ENCODE data around the gene ZFHX2.

Gene ZFHX2

GRCh38 chr14:23578560-23579310 is 27.2 kb upstream of the ZFHX2 start, which contains the start of gene JPH4:
Gene JPH4 (minus strand): TSS chr14:23578790. CDS start chr14:23577453, 1,337 bp downstream.
- Mint-ChIP-seq H3K4me1 (ENCODE audit: low read depth) (peaks cover 20% of the 10 kb centered on the region), H3K27ac (no peak within 1 kb of the TSS), H3K4me3 (peak within 1 kb of the TSS; percentile 30), H3K36me3 (no peaks in the 10 kb centered on the region), H3K27me3 (peaks cover 24% of the 10 kb centered on the region), H3K9me3 (ENCODE audit: low read depth) (no peaks in the 10 kb centered on the region)

GRCh38 chr14:23577710-23578392 is 26.3 kb upstream of the ZFHX2 start:
- Mint-ChIP-seq H3K36me3 (no peaks in the 10 kb centered on the region), H3K9me3 (ENCODE audit: low read depth) (no peaks in the 10 kb centered on the region), H3K4me1 (ENCODE audit: low read depth) (peaks cover 20% of the 10 kb centered on the region), H3K27me3 (peaks cover 23% of the 10 kb centered on the region), H3K4me3 (no peak overlapping the region), H3K27ac (no peak overlapping the region)

DNA sequence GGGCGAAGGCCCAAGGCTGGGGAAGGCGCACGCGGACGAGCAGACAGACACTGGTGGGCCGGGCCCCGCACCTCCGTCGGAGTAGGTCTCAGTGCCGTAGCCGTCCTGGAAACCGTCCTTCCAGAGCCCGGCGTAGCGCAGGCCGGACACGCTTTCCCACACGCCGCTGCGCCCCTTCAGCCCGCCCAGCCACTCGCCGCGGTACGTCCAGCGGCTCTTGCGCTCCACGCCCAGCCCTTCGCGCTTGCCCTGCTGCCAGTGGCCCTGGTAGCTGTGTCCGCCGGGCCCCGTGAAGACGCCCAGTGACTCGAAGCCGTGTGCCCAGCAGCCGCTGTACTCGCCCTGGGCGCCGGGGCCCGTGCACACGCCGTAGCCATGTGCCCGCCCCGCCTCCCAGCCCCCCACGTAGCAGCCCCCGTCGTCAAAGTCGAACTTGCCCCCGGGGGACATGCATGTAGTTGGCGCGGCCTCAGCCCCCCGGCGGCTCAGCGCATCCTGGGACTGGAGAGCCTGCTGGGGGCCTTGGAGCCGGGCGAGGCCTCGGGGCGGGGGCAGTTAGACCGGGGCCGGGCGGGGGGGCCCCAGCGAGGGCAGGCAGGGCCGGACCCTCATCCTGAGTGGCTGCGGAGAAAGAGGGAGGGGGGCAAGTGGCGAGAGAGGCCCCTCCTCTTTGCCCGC is 25.6 kb upstream of the ZFHX2 start:
- H3K9me3 Mint-ChIP-seq (ENCODE audit: low read depth), result no peaks in the 10 kb centered on the region
- no peaks in the 10 kb centered on the region for H3K36me3 Mint-ChIP-seq
- no peak overlapping the region for H3K27ac Mint-ChIP-seq
- H3K4me3 Mint-ChIP-seq, result peak overlapping the region; percentile 71
- H3K4me1 Mint-ChIP-seq (ENCODE audit: low read depth), result peaks cover 20% of the 10 kb centered on the region
- H3K27me3 Mint-ChIP-seq, result peaks cover 23% of the 10 kb centered on the region

DNA sequence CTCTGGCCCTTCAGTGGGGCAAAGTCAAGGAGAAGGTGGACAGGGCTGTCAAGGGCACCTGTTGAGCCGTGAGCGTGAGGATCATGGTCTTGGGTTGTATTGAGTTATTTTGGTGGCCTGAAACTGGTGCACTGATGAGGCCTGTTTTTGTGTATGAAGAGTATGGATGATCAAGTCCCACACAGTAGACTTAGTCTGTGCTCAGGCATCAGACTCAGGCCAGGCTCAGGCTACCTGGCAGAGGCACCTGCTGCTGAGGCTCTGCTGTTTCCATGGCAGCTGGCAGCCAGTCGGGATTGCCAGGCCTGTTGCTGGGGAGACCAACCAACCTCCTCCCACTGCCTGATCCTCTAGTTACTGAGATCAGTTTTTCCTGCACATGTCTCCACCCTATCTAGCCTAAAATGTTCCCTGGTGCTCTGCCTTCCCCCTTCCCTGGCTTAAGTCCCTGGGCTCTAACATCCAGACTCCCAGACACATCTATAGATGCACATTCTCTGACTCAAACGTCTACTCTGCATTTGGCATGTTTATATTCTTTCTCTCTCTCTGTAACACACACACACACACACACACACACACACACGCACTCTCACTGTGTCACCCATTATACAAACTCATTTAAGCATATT is 21.9 kb upstream of the ZFHX2 start:
- Mint-ChIP-seq H3K27ac (no peak overlapping the region), H3K36me3 (no peaks in the 10 kb centered on the region), H3K27me3 (peaks cover 17% of the 10 kb centered on the region), H3K4me1 (ENCODE audit: low read depth) (peaks cover 23% of the 10 kb centered on the region), H3K4me3 (no peak overlapping the region), H3K9me3 (ENCODE audit: low read depth) (no peaks in the 10 kb centered on the region)

DNA sequence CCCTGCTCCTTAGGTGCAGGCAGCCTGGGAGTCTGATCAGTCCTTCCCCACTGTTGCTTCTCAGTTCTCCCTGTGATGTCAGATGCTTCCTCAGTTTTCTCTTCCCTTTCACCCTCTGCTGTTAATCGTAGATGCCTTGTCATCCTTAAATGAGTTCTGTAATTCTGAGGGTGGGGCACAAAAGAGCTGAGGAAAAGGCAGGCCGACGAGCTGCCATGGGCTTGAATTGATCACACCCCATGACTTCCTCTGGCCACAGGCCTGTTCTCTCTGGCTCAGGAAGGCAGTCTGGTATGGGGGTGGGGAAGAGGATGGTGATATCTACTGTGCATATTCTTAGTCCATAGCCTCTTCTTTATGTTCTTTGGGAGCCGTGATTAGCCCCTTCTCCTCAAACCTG is 21.3 kb upstream of the ZFHX2 start:
- Mint-ChIP-seq H3K27me3 (peaks cover 16% of the 10 kb centered on the region), H3K4me1 (ENCODE audit: low read depth) (peaks cover 25% of the 10 kb centered on the region), H3K36me3 (no peaks in the 10 kb centered on the region), H3K4me3 (no peak overlapping the region), H3K9me3 (ENCODE audit: low read depth) (no peaks in the 10 kb centered on the region), H3K27ac (no peak overlapping the region)

GRCh38 chr14:23572524-23572828 is 20.9 kb upstream of the ZFHX2 start:
- H3K27me3 Mint-ChIP-seq, result peaks cover 16% of the 10 kb centered on the region
- peaks cover 29% of the 10 kb centered on the region for H3K4me1 Mint-ChIP-seq (ENCODE audit: low read depth)
- no peak overlapping the region for H3K27ac Mint-ChIP-seq
- H3K36me3 Mint-ChIP-seq, result no peaks in the 10 kb centered on the region
- H3K9me3 Mint-ChIP-seq (ENCODE audit: low read depth), result no peaks in the 10 kb centered on the region
- no peak overlapping the region for H3K4me3 Mint-ChIP-seq

- H3K27me3 Mint-ChIP-seq, result peaks cover 16% of the 10 kb centered on the region
- no peaks in the 10 kb centered on the region for H3K9me3 Mint-ChIP-seq (ENCODE audit: low read depth)
- H3K4me3 Mint-ChIP-seq, result no peak overlapping the region
- no peaks in the 10 kb centered on the region for H3K36me3 Mint-ChIP-seq
- peaks cover 31% of the 10 kb centered on the region for H3K4me1 Mint-ChIP-seq (ENCODE audit: low read depth)
- H3K27ac Mint-ChIP-seq, result no peak overlapping the region
Observed at GRCh38 chr14:23571701-23572523, 20.3 kb upstream of the ZFHX2 start.

DNA sequence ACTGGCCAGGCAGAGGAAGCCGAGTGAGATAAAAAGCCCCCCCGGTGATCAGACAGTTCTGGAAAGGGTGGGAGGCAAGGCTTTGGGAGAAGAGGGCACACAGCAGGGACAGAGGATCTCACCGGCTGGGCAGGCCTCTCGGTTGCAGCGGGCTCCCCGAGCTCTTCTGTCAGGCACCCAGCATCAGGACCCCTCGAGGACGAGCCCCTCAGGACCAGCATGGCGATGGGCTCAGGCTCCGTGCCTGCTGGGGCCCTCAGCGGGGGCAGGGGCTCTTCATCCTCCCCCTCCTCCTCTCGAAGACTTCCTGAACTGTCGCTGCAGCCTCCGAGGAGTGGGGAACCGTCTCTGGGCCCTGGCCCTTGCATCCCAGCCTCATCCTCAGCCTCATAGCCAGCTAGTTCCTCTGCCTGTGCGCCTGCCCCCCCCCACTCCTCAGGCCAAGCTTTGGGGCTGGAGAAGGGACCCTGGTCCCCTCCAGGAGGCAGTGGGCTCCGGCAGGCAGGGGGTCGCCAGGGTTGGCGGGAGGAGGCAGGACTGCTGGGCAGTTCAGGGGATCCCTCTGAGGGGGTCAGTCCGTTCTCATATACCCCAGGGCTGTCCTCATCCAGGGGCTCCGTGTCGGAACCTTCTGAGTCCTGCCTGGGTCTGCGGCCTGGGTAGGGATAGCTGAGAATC is 19.4 kb upstream of the ZFHX2 start:
- peaks cover 30% of the 10 kb centered on the region for H3K4me1 Mint-ChIP-seq (ENCODE audit: low read depth)
- H3K36me3 Mint-ChIP-seq, result no peaks in the 10 kb centered on the region
- no peak overlapping the region for H3K27ac Mint-ChIP-seq
- H3K9me3 Mint-ChIP-seq (ENCODE audit: low read depth), result no peaks in the 10 kb centered on the region
- H3K4me3 Mint-ChIP-seq, result no peak overlapping the region
- H3K27me3 Mint-ChIP-seq, result peaks cover 9% of the 10 kb centered on the region

- peak overlapping the region; percentile 58 for H3K27ac Mint-ChIP-seq
- H3K4me1 Mint-ChIP-seq (ENCODE audit: low read depth), result peaks cover 25% of the 10 kb centered on the region
- peak overlapping the region; percentile 9 for H3K4me3 Mint-ChIP-seq
Observed at GRCh38 chr14:23569443-23570151, 18.0 kb upstream of the ZFHX2 start.

GRCh38 chr14:23568600-23569331 is 17.2 kb upstream of the ZFHX2 start:
- Mint-ChIP-seq H3K9me3 (ENCODE audit: low read depth) (no peaks in the 10 kb centered on the region), H3K4me3 (peak overlapping the region; percentile 99), H3K36me3 (peaks cover 4% of the 10 kb centered on the region), H3K27ac (peak overlapping the region; percentile 58), H3K4me1 (ENCODE audit: low read depth) (peaks cover 30% of the 10 kb centered on the region), H3K27me3 (peaks cover 1% of the 10 kb centered on the region)

More at GRCh38 chr14:23569443-23570151, 18.0 kb upstream of the ZFHX2 start:
- no peaks in the 10 kb centered on the region for H3K36me3 Mint-ChIP-seq
- H3K27me3 Mint-ChIP-seq, result peaks cover 3% of the 10 kb centered on the region
- H3K9me3 Mint-ChIP-seq (ENCODE audit: low read depth), result no peaks in the 10 kb centered on the region

DNA sequence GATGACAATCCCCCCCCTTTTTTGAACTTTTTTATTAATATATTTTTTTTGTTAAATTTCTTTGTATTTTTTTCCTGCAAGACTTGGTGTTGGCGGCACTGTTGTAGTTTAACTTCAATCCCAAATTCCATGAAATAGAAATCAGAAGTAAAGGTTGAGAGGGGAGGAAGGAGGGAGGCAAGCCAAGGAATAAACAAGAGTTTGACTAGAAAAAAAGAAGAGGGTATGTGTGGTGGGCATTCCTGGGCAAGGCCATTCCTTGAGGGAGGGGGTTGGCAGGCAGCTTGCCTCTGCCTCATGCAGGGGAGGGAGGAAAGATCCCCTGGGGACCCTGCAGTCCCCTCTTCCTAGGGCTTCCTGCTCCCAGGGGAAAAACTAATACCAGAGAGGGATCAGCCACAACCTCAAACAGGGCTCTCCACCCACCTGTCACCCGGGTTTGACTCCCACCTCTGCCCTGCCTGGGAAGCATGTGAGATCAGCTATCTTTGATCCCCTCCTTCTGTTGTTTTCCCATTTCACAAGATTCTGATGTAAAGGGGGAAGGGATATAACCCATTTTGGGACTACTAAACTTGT is 16.5 kb upstream of the ZFHX2 start:
- Mint-ChIP-seq H3K9me3 (ENCODE audit: low read depth) (no peaks in the 10 kb centered on the region), H3K27ac (peak overlapping the region; percentile 54), H3K4me1 (ENCODE audit: low read depth) (peaks cover 31% of the 10 kb centered on the region), H3K4me3 (peak overlapping the region; percentile 99), H3K36me3 (peaks cover 4% of the 10 kb centered on the region), H3K27me3 (peaks cover 1% of the 10 kb centered on the region)

DNA sequence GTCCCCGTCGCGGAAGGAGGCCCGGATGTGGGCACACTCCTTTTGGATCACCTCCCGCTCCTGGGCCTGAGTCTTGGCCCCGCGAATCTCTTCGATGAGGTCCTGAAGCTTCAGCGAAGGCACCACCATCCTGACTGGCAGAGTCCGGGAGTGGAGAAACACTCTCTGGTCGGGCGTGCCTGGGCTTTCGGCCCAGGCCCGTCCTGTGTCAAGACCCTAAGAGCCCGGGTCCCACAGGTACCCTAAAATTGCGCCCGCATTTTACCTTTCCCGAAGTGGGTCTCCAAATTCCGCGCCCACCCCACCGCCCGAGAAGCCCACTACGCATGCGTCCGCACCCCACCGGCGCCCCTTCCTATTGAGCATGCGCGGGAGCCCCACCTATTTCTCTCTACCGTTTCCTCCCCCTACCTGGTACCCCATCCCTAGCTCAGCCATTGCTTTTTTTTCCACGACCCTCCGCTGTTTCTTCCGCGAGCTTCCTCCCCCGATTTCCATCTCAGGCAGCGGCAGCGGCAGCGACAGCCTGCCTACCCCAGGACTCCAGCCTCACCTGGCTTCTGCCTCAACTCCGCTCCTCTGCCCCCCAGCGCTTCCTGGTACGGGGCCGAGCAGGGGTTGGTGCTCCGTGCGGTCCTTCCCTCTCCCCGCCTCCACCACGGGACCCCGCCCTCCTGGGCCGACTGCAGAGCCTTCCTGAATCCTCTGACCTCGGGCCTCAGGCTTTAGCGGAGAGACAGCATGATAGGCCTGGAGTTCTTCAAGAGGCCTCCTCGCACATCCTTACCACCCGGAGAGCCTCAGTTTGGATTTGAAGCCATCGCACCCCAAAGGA is 15.8 kb upstream of the ZFHX2 start, which contains the start of gene AP1G2:
Gene AP1G2, minus strand, starts transcription at position 606 of the 835 bp plus-strand sequence. Its CDS starts 477 bp downstream, at position 129.
- Mint-ChIP-seq H3K27me3 (no peaks in the 10 kb centered on the region), H3K27ac (peak within 1 kb of the TSS; percentile 96), H3K9me3 (ENCODE audit: low read depth) (no peaks in the 10 kb centered on the region), H3K36me3 (peaks cover 4% of the 10 kb centered on the region), H3K4me1 (ENCODE audit: low read depth) (peaks cover 35% of the 10 kb centered on the region), H3K4me3 (peak within 1 kb of the TSS; percentile 99)

All from activated naive CD8-positive, alpha-beta T cell (primary cell).